GM19238 (cell line): Measurements from ENCODE around the gene KBTBD8.

Experiments
- DNase-seq: peaks from one replicate; pipeline ENCODE4 v3.0.0; 2011; ENCODE audit warnings: low spot score; ENCODE audit not compliant: insufficient read length

The KBTBD8 gene, protein sequence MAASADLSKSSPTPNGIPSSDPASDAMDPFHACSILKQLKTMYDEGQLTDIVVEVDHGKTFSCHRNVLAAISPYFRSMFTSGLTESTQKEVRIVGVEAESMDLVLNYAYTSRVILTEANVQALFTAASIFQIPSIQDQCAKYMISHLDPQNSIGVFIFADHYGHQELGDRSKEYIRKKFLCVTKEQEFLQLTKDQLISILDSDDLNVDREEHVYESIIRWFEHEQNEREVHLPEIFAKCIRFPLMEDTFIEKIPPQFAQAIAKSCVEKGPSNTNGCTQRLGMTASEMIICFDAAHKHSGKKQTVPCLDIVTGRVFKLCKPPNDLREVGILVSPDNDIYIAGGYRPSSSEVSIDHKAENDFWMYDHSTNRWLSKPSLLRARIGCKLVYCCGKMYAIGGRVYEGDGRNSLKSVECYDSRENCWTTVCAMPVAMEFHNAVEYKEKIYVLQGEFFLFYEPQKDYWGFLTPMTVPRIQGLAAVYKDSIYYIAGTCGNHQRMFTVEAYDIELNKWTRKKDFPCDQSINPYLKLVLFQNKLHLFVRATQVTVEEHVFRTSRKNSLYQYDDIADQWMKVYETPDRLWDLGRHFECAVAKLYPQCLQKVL

DNA sequence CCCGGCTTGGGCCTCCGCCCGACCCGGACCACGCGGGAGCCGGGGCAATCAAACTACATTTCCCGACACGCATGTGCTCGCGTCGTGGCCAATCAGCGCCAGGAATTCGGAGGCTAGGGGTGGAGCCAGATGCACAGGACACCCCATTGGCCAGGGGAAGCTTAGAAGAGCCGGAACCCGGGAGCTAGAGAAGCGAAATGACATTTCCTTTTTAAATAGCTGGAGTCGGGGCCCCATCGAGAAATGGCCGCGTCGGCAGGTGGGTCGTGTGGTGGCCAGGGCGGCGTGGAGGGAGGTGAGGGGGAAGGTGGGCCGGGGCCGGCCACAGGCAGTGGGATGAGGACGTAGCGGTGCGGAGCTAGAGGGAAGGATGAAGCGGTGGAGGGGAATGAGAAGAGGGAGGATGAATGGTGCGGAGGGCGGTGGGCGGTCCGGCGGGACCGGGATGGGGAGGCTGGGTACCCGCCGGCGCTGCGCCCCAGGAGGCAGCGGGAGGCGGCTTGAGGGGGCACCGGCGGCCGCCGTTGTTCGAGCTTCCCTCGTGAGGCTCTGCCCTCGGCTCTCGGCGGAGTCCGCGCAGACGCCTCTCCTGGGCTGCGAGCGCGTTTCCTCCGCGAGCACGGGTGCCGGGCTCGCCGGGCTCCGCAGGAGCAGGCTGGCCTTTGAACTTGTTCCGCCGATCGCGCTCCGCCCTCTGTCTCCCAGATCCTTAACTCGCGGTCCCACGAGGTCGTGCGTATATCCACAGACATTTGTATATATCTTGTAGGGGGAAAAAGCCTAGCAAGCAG lies at the start of gene KBTBD8:
Gene KBTBD8 (plus strand): TSS at position 195 of the 791 bp plus-strand sequence. CDS start 49 bp downstream, at position 244.
- peak; percentile 90 for DNase-seq

DNA sequence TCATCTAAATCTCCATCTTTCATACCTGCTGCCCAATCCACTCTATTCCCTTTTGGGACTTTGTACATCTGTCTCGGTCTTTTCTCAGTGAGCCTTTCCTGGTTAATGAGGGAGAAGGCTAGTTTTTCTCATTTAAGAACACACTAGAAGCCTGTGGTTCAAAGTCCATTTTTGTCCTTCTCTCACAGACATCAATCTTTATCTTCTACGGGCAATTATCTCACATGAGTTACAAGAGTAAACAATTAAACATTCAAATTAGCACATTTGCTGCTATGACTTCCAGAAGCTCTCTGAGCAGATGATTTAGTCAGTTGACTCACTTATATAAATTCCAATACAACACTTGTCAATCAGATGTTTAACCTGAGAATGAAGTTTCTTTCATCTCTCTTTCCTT lies 49.3 kb upstream of the KBTBD8 start:
- no peak for DNase-seq

DNA sequence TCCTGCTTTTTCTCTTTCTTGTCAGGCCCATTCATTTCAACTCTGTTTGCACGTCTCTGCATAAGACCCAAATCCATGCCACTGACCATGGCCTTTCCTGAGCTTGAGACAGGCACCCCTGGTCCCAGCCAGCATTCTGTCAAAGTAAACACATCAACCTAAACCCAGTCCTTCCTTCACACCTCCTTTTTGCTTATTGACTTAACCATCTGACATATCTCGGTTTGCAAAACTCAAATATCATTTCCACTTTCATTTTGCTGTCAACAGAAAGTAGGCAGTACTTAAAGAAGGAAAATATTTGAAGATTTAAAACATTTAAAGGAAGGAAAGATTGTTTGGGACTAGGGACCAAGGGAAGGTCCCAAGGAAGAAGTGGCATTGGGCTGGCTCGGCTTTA lies 48.2 kb upstream of the KBTBD8 start:
- no peak for DNase-seq

DNA sequence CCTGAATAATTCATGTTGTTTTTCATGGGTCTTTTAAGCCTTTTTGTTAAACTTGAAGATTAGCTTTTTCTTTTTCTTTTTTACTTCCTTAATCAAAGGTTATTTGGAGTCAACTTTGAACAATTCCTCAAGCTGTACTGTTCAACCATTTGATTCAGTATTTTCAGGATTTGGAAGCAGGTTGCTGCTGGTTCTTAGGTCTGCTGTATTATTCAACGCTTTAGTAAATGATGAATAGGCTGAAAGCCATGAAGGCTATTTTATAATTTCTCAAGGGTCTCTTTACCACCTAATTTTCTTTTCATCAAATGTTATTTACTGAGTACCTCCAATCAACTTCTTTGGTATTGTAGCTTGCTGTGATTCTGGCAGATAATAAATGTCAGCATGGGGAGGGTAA lies 45.8 kb upstream of the KBTBD8 start:
- no peak for DNase-seq

DNA sequence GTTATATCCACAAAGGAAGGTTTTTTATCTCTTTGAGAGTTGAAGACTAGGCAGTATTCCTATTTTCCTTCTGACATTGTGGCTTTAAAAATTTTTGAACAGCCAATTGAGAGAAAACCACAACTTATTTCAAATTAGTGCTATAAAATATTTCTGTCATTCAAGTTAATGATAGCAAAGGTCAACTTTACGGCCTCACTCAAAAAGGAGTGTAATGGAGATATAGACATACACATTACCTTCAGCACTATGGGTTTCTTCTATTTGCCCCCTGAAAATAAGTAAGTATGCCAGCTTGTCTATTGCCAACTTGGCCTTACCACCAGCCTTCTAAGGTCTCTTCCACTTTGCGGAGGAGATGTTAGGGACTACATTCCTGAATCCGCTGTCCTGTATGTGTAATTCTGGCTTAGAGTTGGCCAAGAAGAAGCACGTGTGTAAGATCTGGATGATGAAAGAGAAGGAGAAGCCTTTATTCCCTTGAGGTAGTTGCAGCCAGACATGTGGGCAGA lies 44.1 kb upstream of the KBTBD8 start:
- no peak for DNase-seq

DNA sequence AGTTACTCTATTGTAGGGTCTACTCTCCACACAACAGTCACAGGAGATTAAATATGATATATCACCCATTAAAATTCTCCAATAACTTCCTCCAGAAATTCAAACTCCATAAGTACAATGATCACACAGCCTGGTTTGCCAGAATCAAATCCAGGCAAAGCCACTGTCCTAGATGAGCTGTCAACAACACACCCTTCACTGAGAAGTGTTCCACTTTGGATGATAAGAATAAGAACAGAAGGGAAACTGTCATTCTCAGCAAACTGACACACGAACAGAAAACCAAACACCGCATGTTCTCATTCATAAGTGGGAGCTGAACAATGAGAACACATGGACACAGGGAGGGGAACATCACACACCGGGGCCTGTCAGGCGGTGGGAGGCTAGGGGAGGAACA lies 41.4 kb upstream of the KBTBD8 start:
- no peak for DNase-seq

DNA sequence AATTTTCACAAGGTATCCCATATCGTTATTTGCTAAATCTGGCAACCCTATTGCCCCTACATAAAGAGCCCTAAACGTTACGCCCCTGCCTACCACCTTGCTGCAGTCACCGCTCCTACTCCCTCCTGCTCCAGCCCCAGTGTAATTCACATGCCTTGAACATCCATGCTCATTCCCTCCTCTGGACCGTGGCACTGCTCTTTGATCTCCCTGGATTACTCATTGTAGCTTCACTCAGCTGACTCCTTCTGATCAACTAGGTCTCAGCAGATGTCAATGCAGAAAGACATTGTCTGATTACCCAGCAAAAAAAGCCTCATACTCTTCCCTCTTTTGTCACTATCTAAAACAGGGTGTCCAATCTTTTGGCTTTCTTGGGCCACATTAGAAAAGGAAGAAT lies 40.7 kb upstream of the KBTBD8 start:
- no peak for DNase-seq

DNA sequence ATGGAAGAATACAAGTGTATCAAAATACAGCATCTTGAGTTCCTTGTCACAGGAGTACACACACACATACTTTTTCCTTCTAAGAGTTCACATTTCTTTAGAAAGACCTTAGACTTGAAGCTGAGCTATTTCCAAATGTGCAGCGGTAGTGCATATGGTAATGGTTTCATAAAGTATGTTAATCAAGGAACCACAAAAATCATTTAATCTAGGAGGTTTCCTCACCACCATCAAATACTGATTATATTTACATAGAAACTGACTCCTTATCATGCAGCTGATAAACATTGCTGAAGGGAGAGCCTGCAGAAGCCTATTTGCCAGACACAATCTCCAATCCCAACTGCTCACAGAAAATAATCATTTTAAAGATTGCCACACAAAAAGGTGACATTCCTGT lies 40.0 kb upstream of the KBTBD8 start:
- no peak for DNase-seq

DNA sequence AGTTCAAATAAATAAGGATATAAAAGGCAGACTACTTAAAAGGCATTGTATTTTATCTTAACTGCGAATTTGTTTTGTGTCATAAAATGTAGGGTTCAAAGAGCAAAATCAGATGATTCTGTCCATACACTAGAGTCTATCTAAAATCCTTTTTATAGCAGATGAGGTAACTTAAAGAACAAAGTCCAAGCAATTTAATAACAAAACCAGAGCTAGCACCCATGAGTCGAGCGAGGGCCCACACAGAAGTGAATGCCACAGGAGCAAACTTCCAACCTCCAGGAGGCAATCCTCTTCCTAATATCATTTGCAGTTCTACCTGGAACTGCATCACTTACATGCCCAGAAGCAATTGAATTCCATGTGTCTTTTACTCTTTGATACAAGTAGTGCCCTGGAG lies 35.4 kb upstream of the KBTBD8 start:
- no peak for DNase-seq

DNA sequence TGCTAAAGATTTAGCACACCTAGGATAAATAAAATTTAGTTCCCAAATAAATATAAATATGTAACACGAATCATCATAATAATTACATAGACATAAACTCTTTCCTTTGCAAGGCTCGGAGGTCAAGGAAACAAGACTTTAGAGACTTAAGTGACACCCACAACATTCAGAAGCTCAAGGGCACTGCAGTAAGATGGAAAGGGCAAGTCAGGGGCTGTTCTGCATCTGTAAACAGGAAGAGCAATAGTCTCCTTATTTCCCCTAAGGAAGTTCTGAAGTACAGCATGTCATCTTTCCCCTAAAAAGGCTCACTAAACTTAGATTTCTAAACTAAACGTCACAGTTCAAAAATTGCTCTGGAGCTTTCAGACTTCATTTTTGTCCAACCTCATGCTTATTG lies 26.9 kb upstream of the KBTBD8 start:
- DNase-seq: no peak

DNA sequence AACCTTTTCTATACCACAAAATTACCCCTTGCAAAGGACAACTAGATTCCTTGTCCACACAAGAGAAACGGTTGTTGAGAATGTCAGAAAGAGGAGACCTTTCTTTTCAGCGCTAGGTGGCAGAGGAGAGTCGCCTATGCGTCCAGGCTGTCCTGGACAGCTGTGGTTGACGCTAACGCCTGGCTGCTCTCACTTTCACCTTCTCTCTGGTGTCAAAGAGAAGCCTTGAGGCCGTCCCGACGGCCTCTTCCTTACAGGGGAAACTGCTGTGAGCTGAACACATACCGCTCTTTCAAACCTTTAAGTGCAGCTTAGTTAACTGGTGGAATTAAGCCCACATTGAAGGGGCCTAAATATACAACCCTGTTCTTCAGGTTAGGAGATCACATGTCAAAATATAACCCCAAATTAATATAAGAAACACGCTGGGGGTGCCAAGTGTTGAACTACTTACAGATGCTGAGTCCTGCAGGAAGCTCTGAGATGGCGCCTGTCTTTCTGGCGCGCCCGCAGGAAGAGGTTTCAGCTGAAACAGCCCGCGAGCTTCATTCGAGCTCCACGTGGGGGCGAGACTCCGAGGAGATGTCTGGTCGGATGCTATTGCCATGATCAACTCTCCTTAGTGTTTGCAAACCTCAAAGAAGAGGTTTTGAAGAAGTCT lies 26.1 kb upstream of the KBTBD8 start:
- DNase-seq: peak; percentile 68

DNA sequence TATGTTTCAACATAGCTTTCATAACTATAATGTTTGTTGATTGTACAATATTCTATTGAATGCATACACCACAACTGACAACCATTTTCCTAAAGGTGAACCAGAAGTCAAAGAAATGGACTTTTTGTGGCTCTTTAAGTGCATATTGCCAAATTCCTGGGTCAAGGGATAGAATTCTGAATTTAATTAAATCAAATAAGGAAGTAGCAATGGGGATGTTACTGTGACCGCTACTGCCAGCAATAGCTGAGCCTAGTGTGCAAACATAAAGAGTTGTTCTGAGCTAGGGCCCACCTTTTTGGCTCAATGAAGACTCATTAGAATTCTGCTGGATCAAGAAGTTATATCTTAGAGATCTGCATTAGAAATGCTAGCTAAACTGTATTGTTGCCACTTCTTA lies 17.3 kb upstream of the KBTBD8 start:
- no peak for DNase-seq

DNA sequence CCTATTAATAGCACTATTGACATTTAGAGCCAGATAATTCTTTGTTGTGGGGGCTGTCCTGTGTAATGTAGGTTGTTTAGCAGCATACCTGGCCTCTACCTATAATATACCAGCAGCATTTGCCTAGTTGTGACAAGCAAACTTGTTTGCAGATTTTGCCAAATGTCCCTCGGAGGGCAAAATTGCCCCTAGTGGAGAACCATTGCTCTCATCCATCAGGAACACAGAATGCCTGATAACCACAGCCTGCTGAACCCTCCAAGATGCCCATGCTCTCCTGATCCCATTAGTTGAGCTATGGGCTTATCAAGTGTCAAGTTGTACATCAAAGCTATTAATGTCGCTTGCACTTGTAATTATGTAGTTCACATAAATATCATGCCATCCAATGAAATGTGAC lies 15.0 kb upstream of the KBTBD8 start:
- no peak for DNase-seq

DNA sequence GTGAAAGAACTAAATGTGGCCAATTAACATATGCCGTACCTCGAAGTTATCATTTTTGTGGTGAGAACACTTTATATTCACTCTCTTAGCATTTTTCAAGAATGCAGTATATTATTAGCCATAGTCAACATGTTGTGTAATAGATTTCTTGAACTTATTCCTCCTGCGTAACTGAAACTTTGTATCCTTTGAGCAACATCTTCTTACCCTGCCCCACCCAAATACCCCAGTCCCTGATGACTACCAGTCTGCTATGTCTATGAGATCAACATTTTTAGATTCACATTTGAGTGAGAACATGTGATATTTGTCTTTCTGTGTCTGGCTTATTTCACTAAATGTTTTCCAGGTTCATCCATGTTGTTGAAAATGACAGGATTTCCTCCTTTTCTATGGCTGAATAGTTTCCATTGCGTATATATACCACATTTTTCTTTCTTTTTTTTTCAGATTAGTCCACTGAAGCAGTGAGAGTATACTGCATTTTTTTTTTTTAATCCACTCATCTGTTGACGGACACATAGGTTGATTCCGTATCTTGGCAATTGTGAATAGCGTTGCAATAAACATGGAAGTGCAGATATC lies 12.7 kb upstream of the KBTBD8 start:
- no peak for DNase-seq

DNA sequence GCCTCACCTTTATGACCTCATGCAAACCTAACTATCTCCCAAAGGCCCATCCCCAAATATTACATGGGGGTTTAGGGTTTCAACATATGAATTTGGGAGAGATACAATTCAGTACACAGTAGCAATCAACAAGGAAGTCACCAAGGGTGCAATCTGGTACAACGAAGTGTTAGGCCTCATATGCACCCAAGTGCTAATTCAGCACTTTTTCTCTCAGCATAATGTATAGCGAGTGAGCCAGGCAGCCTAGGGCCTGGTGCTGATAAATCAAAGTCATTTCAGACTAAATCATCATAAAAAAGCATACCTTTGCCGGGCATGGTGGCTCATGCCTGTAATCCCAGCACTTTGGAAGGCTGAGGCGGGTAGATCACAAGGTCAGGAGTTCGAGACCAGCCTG lies 11.7 kb upstream of the KBTBD8 start:
- no peak for DNase-seq

DNA sequence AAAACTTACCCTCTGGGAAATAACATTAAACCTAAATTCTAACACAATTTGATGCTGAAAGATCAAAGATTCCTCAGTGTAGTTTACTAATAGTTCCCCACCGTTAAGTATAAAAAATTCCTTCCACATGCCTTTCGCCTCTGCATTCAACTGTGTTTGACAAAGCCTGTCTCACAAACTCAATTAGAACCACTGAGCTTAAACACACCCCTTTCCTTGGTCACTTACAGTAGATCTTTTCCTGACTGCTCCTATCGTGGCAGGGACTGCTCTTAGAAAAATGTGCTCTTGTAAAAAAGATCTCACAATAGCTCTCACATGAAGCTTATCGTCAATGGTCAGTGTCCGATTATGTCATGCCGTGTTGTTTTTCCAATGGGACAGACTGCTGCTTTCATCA lies 8.9 kb upstream of the KBTBD8 start:
- no peak for DNase-seq

DNA sequence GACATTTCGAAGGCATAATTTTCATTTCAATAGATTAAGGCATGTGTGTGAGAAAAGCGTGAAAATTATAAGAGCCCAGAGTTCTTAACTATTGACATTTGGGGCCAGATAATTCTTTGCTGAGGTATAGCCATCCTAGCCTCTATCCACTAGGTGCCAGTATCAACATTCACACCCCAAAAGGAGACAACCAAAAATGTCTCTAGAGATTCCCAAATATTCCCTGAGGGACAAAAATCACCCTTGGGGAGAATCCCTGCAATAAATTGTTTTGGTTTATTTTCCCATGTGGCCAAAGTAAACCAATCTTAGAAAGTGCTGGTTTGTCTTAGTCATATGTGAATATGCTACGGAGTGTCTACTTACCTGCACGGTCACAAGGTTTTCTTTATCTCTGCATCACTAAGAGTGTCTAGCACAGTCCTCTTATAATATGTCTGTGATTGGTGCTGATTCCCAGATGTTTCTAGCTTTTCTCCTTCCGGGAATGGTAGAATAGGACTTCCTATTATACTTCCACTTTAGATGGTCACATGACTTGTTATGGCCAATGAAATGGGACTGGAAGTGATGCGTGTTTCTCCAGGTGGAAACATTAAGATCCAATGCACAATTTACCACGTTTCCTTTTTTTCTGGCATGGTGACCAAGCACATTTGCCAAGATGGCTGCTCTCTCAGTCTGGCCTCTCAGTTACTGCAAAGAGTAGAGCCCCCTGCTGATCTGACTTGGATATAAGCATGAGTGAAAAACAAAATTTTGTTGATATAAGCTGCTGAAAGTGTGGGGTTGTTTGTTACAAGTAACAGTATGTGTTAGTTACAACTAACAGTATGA lies 8.0 kb upstream of the KBTBD8 start:
- peak; percentile 17 for DNase-seq

DNA sequence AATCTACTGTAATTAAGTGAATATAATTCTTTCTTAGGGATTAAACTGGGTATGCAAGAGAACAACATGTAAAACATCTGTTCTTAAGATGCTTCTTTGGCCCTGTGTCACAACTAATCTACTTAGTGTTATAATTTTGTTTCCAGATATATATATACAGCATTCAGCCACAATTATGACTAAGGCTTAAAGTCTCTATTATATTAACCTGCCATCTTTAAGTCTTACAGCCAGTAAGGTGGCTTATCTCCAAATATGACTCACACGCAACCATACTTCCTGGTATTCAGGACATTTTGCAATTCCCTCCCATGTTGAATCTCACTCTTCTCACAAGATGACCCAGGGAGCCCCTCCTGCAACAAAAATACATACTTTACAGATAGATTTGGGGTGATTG lies 6.6 kb upstream of the KBTBD8 start:
- no peak for DNase-seq

DNA sequence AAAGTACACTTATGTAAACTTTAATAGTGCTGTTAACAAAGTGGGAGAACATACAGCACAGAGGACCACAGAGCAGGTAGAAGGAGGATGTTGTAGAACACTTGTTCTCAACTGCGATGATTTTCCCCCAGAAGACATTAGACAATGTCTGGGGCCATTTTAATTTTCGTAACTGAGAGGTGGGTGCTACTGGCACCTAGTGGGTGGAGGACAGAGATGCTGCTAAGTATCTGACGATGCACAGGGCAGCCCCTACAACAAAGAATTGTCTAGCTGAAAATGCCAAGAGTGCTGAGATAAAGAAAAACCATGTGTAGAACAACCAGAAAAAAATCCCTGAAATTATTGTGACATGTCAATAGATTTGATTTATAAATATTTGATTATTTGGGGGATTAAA lies 5.0 kb upstream of the KBTBD8 start:
- DNase-seq: no peak

DNA sequence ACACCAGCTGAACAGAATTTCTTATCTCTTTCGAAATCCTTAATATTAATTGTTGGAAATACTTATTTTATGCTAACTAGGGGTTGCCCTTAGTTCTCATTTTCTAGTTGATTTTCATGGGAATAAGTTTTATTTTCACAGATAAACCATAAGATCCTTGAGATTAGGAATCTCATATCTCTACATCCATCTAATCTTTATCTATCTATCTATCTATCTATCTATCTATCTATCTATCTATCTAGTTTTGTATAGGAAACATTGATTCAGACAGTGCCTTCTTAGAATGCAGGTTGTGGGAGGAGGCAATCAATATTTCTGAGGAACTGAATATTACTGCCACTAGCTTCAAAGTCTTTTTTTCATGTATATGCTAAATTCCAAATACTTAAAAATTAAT lies 3.5 kb upstream of the KBTBD8 start:
- DNase-seq: no peak
